Prostate gland (tissue), 2 donors: ENCODE data around the gene LGI4.

ENCODE experiments used
- POLR2AphosphoS5 ChIP-seq: sonication (generic); formaldehyde crosslinking; IDR thresholded peaks from one replicate; pipeline ENCODE4 v1.6.1; 2017; ENCODE audit warnings: antibody characterized with exemption
- TF ChIP-seq, protein P1 (sequence below), 4 experiments: fragments of 200-600 bp in 2 of 4; fragments of 450-650 bp in 2 of 4; sonication (generic) in 2 of 4; IDR thresholded peaks; 1 replicate in 3 of 4; 2 replicates in 1 of 4; pipeline ENCODE4 v1.5.1; 2016 to 2019; ENCODE audit warnings: antibody characterized with exemption in 4 of 4, mild to moderate bottlenecking in 2 of 4, moderate library complexity in 2 of 4

GRCh38 chr19:35169221-35169995, 34.5 kb upstream of the LGI4 start:
- TF ChIP-seq, protein P1, sequence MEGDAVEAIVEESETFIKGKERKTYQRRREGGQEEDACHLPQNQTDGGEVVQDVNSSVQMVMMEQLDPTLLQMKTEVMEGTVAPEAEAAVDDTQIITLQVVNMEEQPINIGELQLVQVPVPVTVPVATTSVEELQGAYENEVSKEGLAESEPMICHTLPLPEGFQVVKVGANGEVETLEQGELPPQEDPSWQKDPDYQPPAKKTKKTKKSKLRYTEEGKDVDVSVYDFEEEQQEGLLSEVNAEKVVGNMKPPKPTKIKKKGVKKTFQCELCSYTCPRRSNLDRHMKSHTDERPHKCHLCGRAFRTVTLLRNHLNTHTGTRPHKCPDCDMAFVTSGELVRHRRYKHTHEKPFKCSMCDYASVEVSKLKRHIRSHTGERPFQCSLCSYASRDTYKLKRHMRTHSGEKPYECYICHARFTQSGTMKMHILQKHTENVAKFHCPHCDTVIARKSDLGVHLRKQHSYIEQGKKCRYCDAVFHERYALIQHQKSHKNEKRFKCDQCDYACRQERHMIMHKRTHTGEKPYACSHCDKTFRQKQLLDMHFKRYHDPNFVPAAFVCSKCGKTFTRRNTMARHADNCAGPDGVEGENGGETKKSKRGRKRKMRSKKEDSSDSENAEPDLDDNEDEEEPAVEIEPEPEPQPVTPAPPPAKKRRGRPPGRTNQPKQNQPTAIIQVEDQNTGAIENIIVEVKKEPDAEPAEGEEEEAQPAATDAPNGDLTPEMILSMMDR (IDR thresholded peaks at IDR 0.05): no peak
- no peak for TF ChIP-seq POLR2AphosphoS5
